Caco-2 (cell line): ENCODE results near the gene SRGAP3. TPM values are rescaled to one million over a fixed set of nuclear protein-coding genes. Genes with fewer than 3 reads are reported as not detected.

Experiments used
- BruUV-seq: library from RNA; stranded (reverse); fragments of 400-500 nt; replicated peaks from 2 replicates; lab custom pipeline; 2021; lab: Mats Ljungman, UMichigan
- CTCF ChIA-PET: fragments of 300-600 bp; sonication (Branson Sonifier 250); formaldehyde crosslinking; loops from one replicate; lab custom pipeline; 2022; ENCODE audit warnings: antibody characterized with exemption; lab: Charles Lee
- POLR2A ChIA-PET: fragments of 300-600 bp; sonication (Branson Sonifier 250); formaldehyde crosslinking; loops from one replicate; lab custom pipeline; 2022; ENCODE audit warnings: antibody characterized with exemption; lab: Charles Lee
- DNase-seq, 2 experiments: peaks; one replicate each; pipeline versions ENCODE4 v3.0.0 to v3.0.0-alpha.2; 2020 to 2022
- H3K27me3 ChIP-seq: replicated peaks from 2 replicates; pipeline ENCODE4 v1.6.0; 2011; ENCODE audit warnings: low read length; ENCODE audit not compliant: control insufficient read depth, insufficient read depth
- H3K36me3 ChIP-seq: 2 replicates; pipeline ENCODE4 v1.5.1; 2011; ENCODE audit warnings: low read length; ENCODE audit not compliant: control insufficient read depth, insufficient read depth
- H3K4me1 ChIP-seq: fragments of 250-450 bp; sonication (Bioruptor Pico); 2 replicates; pipeline ENCODE4 v1.5.1; 2020; ENCODE audit warnings: mild to moderate bottlenecking
- H3K4me3 ChIP-seq: 2 replicates; pipeline ENCODE4 v1.5.1; 2011; ENCODE audit warnings: low read depth, mild to moderate bottlenecking, control low read depth, low read length
- H3K9me3 ChIP-seq: fragments of 250-450 bp; sonication (Bioruptor Pico); 2 replicates; pipeline ENCODE4 v1.5.1; 2020; ENCODE audit warnings: mild to moderate bottlenecking, moderate library complexity
- H3K27ac Mint-ChIP-seq: one replicate; pipeline ENCODE4 v1.8.0; 2022; ENCODE audit warnings: mixed read lengths; ENCODE audit not compliant: unreplicated experiment
- H3K27me3 Mint-ChIP-seq: one replicate; pipeline ENCODE4 v1.8.0; 2022; ENCODE audit warnings: mixed read lengths; ENCODE audit not compliant: insufficient read depth, unreplicated experiment
- H3K36me3 Mint-ChIP-seq: one replicate; pipeline ENCODE4 v1.8.0; 2022; ENCODE audit warnings: mild to moderate bottlenecking, mixed read lengths; ENCODE audit not compliant: insufficient read depth, unreplicated experiment
- H3K4me1 Mint-ChIP-seq: one replicate; pipeline ENCODE4 v1.8.0; 2022; ENCODE audit warnings: low read depth, mixed read lengths; ENCODE audit not compliant: unreplicated experiment
- H3K4me3 Mint-ChIP-seq: one replicate; pipeline ENCODE4 v1.8.0; 2022; ENCODE audit warnings: mild to moderate bottlenecking, moderate library complexity, mixed read lengths; ENCODE audit not compliant: unreplicated experiment
- H3K9me3 Mint-ChIP-seq: one replicate; pipeline ENCODE4 v1.8.0; 2022; ENCODE audit warnings: mixed read lengths; ENCODE audit not compliant: unreplicated experiment
- intact Hi-C: fragments of 100-400 bp; cut with micrococcal nuclease; formaldehyde crosslinking; loops from one replicate; pipeline ENCODE4 v1.10.0; 2022; ENCODE audit not compliant: unreplicated experiment
- total RNA-seq: library from RNA; stranded (reverse); gene quantifications from 2 replicates; pipeline ENCODE4 v1.2.3, GENCODE V29; 2022
- TF ChIP-seq, protein P1 (sequence below), 2 experiments: fragments of 200-600 bp in 1 of 2; IDR thresholded peaks; 1 replicate in 1 of 2; 2 replicates in 1 of 2; pipeline versions ENCODE4 v1.5.1 to v1.8.0; 2011 to 2022; ENCODE audit warnings: antibody characterized with exemption in 1 of 2, control low read depth in 1 of 2, inconsistent platforms in 1 of 2, low read depth in 1 of 2, low read length in 1 of 2, mild to moderate bottlenecking in 1 of 2, moderate library complexity in 1 of 2; ENCODE audit not compliant: insufficient read depth in 1 of 2, severe bottlenecking in 1 of 2, unreplicated experiment in 1 of 2

Gene SRGAP3
- total RNA-seq, 1 experiment from 2014 or later: 1.3 TPM

DNA sequence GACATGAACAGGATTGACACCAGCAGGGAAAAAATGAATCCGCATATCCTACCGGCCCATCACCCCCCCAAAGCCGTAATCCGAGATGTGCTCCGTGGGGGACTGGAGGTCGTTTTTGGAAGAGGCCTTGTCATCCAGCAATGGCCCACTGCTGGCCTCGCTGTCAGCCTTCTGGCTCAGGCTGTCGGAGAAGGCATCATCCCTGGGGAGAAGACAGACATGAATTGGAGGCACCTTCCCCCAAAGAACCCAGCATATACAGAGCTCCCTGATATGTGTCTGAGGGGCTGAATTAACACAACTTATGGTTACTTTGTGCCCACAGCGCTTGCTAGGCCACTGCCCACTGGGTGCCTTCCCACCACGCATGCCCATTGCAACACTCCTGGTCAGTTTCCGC lies 256.6 kb downstream of the SRGAP3 start:
- H3K36me3 Mint-ChIP-seq: no peaks in the 10 kb centered on the region
- H3K4me3 Mint-ChIP-seq: no peak overlapping the region
- Histone ChIP-seq H3K27me3 (no peaks in the 10 kb centered on the region), H3K4me3 (no peak overlapping the region), H3K36me3 (no peaks in the 10 kb centered on the region), H3K9me3 (no peaks in the 10 kb centered on the region), H3K4me1 (no peaks in the 10 kb centered on the region)
- intact Hi-C loops: no loop called here
- peaks cover 8% of the 10 kb centered on the region for H3K4me1 Mint-ChIP-seq
- H3K9me3 Mint-ChIP-seq: no peaks in the 10 kb centered on the region
- H3K27ac Mint-ChIP-seq: no peak overlapping the region
- no peak for DNase-seq
- BruUV-seq: no TSS peak
- H3K27me3 Mint-ChIP-seq: peaks cover 3% of the 10 kb centered on the region
- ChIA-PET CTCF (no interaction called here), POLR2A (no interaction called here)
- TF ChIP-seq, protein P1, sequence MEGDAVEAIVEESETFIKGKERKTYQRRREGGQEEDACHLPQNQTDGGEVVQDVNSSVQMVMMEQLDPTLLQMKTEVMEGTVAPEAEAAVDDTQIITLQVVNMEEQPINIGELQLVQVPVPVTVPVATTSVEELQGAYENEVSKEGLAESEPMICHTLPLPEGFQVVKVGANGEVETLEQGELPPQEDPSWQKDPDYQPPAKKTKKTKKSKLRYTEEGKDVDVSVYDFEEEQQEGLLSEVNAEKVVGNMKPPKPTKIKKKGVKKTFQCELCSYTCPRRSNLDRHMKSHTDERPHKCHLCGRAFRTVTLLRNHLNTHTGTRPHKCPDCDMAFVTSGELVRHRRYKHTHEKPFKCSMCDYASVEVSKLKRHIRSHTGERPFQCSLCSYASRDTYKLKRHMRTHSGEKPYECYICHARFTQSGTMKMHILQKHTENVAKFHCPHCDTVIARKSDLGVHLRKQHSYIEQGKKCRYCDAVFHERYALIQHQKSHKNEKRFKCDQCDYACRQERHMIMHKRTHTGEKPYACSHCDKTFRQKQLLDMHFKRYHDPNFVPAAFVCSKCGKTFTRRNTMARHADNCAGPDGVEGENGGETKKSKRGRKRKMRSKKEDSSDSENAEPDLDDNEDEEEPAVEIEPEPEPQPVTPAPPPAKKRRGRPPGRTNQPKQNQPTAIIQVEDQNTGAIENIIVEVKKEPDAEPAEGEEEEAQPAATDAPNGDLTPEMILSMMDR (IDR thresholded peaks at IDR 0.05; ENCODE audit: insufficient read depth in 1 of 2, low read depth in 1 of 2, low read length in 1 of 2, severe bottlenecking in 1 of 2, unreplicated experiment in 1 of 2): no peak

GRCh38 chr3:8992199-8992598 lies 257.2 kb downstream of the SRGAP3 start:
- ChIA-PET CTCF (no interaction called here), POLR2A (no interaction called here)
- Histone ChIP-seq H3K9me3 (no peaks in the 10 kb centered on the region), H3K4me1 (no peaks in the 10 kb centered on the region), H3K36me3 (no peaks in the 10 kb centered on the region), H3K4me3 (no peak overlapping the region), H3K27me3 (no peaks in the 10 kb centered on the region)
- Mint-ChIP-seq H3K27ac (no peak overlapping the region), H3K4me3 (no peak overlapping the region), H3K36me3 (no peaks in the 10 kb centered on the region), H3K4me1 (peaks cover 5% of the 10 kb centered on the region), H3K9me3 (no peaks in the 10 kb centered on the region), H3K27me3 (peaks cover 3% of the 10 kb centered on the region)
- BruUV-seq: no TSS peak
- DNase-seq: no peak
- intact Hi-C loops: no loop called here
- TF ChIP-seq, protein P1 (IDR thresholded peaks at IDR 0.05; ENCODE audit: insufficient read depth in 1 of 2, low read depth in 1 of 2, low read length in 1 of 2, severe bottlenecking in 1 of 2, unreplicated experiment in 1 of 2): no peak

DNA sequence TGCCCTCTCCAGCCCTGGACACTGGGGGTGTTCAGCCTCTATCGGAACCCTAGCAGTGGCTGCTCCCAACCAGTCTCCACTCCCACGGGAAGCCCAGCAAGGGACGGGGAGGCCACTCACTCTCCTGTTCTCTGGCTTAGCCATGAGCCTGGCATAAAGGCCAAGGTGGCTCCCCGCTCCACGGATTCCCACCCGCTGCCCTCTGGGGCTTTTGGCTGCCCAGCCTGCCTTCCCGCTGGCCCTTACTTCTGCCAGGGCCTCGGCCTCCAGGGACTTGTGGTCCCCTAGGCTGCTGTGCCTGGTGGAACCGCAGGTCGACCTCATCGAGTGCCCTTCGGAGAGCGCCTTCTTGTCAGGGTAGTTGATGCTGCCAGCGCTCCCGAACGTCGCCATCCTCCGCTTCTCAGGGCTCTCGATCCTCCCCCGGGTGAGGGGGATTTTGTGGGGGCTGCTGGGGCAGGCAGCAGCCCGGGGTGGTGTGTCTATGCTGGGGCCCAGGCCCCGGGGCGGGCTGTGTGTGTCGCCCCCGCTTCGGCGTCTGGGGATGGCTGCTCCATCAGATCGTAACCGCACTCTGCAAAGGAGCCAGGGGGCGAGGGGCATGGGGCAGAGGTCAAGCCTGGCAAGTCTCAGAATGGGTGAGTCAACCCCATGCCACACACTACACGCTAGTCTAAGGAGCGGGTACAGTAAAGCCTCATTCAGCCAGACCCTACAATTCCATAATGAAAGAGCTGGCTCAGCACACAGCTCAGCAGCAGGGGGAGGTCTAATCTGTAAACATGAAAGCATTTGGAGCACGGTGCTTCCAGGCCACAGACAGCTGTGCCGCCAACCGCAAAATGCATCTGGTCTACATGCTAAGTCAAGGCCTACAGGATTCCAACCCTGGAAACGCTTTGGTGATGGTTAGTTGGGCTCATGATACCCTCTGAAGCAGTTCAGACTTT lies 258.9 kb downstream of the SRGAP3 start:
- Mint-ChIP-seq H3K27me3 (peaks cover 3% of the 10 kb centered on the region), H3K9me3 (no peaks in the 10 kb centered on the region), H3K4me1 (no peaks in the 10 kb centered on the region), H3K36me3 (no peaks in the 10 kb centered on the region), H3K27ac (no peak overlapping the region), H3K4me3 (no peak overlapping the region)
- no peak for DNase-seq
- TF ChIP-seq, protein P1 (IDR thresholded peaks at IDR 0.05; ENCODE audit: insufficient read depth in 1 of 2, low read depth in 1 of 2, low read length in 1 of 2, severe bottlenecking in 1 of 2, unreplicated experiment in 1 of 2): no peak
- POLR2A ChIA-PET: no interaction called here
- Histone ChIP-seq H3K36me3 (no peaks in the 10 kb centered on the region), H3K4me1 (no peaks in the 10 kb centered on the region), H3K27me3 (no peaks in the 10 kb centered on the region), H3K4me3 (no peak overlapping the region), H3K9me3 (no peaks in the 10 kb centered on the region)
- CTCF ChIA-PET: no interaction called here
- intact Hi-C loops: no loop called here
- no TSS peak for BruUV-seq
